Ovary (tissue), 9 donors: ENCODE data around the gene SEMA4D. TPM values are rescaled to one million over a fixed set of nuclear protein-coding genes. Genes with fewer than 3 reads are reported as not detected.

Experiments used
- DNase-seq, 5 donors: peaks; one replicate each; pipeline ENCODE4 v3.0.0-alpha.2; 2019 to 2020
- H3K27ac ChIP-seq, 2 donors: fragments of 200-600 bp; one replicate each; pipeline versions ENCODE4 v1.5.1 to v1.8.0; 2019 to 2022
- H3K27me3 ChIP-seq: fragments of 200-600 bp; one replicate; pipeline ENCODE4 v1.8.0; 2022
- H3K36me3 ChIP-seq: fragments of 200-600 bp; sonication (generic); one replicate; pipeline ENCODE4 v1.5.1; 2019
- H3K4me1 ChIP-seq: one replicate; pipeline ENCODE4 v1.8.1; 2013; ENCODE audit warnings: mild to moderate bottlenecking, moderate library complexity; ENCODE audit not compliant: insufficient read depth
- H3K4me3 ChIP-seq: fragments of 200-600 bp; sonication (generic); one replicate; pipeline ENCODE4 v1.5.1; 2017
- H3K9me3 ChIP-seq, 2 donors: fragments of 200-600 bp in 1 of 2; sonication (generic) in 1 of 2; one replicate each; pipeline versions ENCODE4 v1.5.1 to v1.8.1; 2013 to 2019; ENCODE audit warnings: mild to moderate bottlenecking in 1 of 2, moderate library complexity in 1 of 2
- CTCF ChIP-seq, 3 donors: fragments of 450-650 bp in 2 of 3; fragments of 200-600 bp in 1 of 3; IDR thresholded peaks; one replicate each; pipeline versions ENCODE4 v1.5.1 to v1.8.0; 2016 to 2022; ENCODE audit warnings: antibody characterized with exemption in 3 of 3, mild to moderate bottlenecking in 1 of 3
- EP300 ChIP-seq: sonication (generic); formaldehyde crosslinking; IDR thresholded peaks from one replicate; pipeline ENCODE4 v1.6.1; 2017; ENCODE audit warnings: antibody characterized with exemption
- POLR2A ChIP-seq: fragments of 450-650 bp; IDR thresholded peaks from one replicate; pipeline ENCODE4 v1.6.1; 2017; ENCODE audit warnings: antibody characterized with exemption, mild to moderate bottlenecking, moderate library complexity
- WGBS, 3 donors: extraction: QIAGEN DNeasy Blood & Tissue Kit in 1 of 3; methylation state at CpG; one replicate each; pipeline versions ENCODE4 v1.1.5 to v1.1.7; 2013 to 2017; 5-methylcytosine and 5-hydroxymethylcytosine counted together
- intact Hi-C, 4 donors: fragments of 100-400 bp; cut with DNase I; formaldehyde crosslinking; loops; one replicate each; pipeline versions ENCODE4 v1.11.0 to v1.15.1; 2022 to 2023
- polyA plus RNA-seq, 2 donors: library from polyadenylated mRNA; stranded (reverse); fragments of 200-250 nt in 1 of 2; fragments of 350-450 nt in 1 of 2; fragmentation: Illumina TruSeq in 1 of 2; extraction: RNeasy Lipid Tissue Mini Kit (QIAGEN cat#74804) in 1 of 2; gene quantifications; one replicate each; pipeline ENCODE4 v1.2.3, GENCODE V29; 2013 to 2014
- total RNA-seq, 7 donors: library from RNA; depleted of rRNA in 2 of 7; stranded (reverse); fragments of >200 nt in 2 of 7; fragmentation: NEBNext Ultra II Directional in 3 of 7; extraction: Animal tissue kit (Norgen Biotek cat#: 25700) in 3 of 7; gene quantifications; one replicate each; pipeline versions ENCODE4 v1.1.0 to v1.2.4, GENCODE V29; 2016 to 2023
- donor health status: DM: no; HTN: no; CAD: no; lungs with moderate emphysema.
- donor health status: DM: no; HTN: no; CAD: no.
- donor health status: Bipolar disorder and iron deficiency.
- donor health status: DM: yes; HTN: yes; CAD: no.
- donor health status: DM: no; HTN: no; CAD: no.
- donor health status: DM: yes; HTN: yes; CAD: no.

The SEMA4D gene
- total and polyA plus RNA-seq, 9 donors: 6.0 to 27.2 (median 16.7) TPM

DNA sequence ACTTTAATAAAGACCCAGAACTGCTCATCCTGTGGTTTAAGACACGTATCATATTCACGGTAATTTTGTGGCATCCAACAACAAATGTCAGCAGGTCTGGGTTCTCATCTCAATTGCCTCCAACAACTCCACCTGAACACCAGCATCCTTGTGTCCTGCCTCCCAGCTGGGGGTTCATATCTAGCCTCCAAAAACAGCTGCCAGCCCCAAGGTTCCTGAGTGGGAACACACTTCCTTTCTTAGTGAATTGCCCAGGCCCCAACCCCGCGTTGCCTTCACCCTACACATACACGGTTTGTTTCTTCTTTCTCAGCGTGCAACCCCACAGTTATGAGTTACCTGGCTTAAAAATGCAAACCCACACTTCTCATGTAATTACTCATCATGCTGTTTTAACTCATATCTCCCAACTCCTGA is 77.9 kb downstream of the SEMA4D start:
- Histone ChIP-seq H3K4me3 (no peak overlapping the region), H3K9me3 (no peaks in the 10 kb centered on the region), H3K27ac (no peak overlapping the region), H3K4me1 (no peaks in the 10 kb centered on the region), H3K27me3 (no peaks in the 10 kb centered on the region), H3K36me3 (no peaks in the 10 kb centered on the region)
- DNase-seq: no peak
- 83 to 92% (median 87%) methylated on average over 6 of the region's 6 CpGs for WGBS, 3 donors
- TF ChIP-seq CTCF (IDR thresholded peaks at IDR 0.05) (no peak), POLR2A (no peak), EP300 (no peak)
- intact Hi-C loops: no loop called here

- H3K4me3 ChIP-seq: no peak overlapping the region
- H3K27ac ChIP-seq: no peak overlapping the region
- DNase-seq: no peak
- H3K36me3 ChIP-seq: no peaks in the 10 kb centered on the region
- no peaks in the 10 kb centered on the region for H3K27me3 ChIP-seq
- H3K9me3 ChIP-seq: no peaks in the 10 kb centered on the region
- WGBS, 3 donors: 41 to 61% (median 48%) methylated on average over 21 of the region's 21 CpGs
- intact Hi-C loops: no loop called here
- no peaks in the 10 kb centered on the region for H3K4me1 ChIP-seq
- TF ChIP-seq POLR2A (no peak), EP300 (no peak), CTCF (IDR thresholded peaks at IDR 0.05) (no peak)
Measured at GRCh38 chr9:89418882-89419640, 78.9 kb downstream of the SEMA4D start.

GRCh38 chr9:89418474-89418845 is 79.5 kb downstream of the SEMA4D start:
- Histone ChIP-seq H3K36me3 (no peaks in the 10 kb centered on the region), H3K27ac (no peak overlapping the region), H3K4me3 (no peak overlapping the region), H3K9me3 (no peaks in the 10 kb centered on the region), H3K4me1 (no peaks in the 10 kb centered on the region), H3K27me3 (no peaks in the 10 kb centered on the region)
- TF ChIP-seq POLR2A (no peak), EP300 (no peak), CTCF (IDR thresholded peaks at IDR 0.05) (no peak)
- 20 to 36% (median 31%) methylated on average over 9 of the region's 9 CpGs for WGBS, 3 donors
- intact Hi-C loops: no loop called here
- no peak for DNase-seq

GRCh38 chr9:89417832-89418473 is 80.0 kb downstream of the SEMA4D start:
- 60 to 76% (median 74%) methylated on average over 6 of the region's 6 CpGs for whole genome bisulfite sequencing, 3 donors
- H3K4me3 ChIP-seq: no peak overlapping the region
- intact Hi-C loops: no loop called here
- H3K36me3 ChIP-seq: no peaks in the 10 kb centered on the region
- no peak for DNase-seq
- H3K27me3 ChIP-seq: no peaks in the 10 kb centered on the region
- H3K4me1 ChIP-seq: no peaks in the 10 kb centered on the region
- no peaks in the 10 kb centered on the region for H3K9me3 ChIP-seq
- TF ChIP-seq POLR2A (no peak), EP300 (no peak)
- no peak overlapping the region for H3K27ac ChIP-seq
